AG10803 (cell line): ENCODE measurements around the gene TRDMT1.

Experiments used
- DNase-seq: peaks from one replicate; pipeline ENCODE4 v3.0.0; 2010; ENCODE audit warnings: low read depth
- H3K4me3 ChIP-seq: 2 replicates; pipeline ENCODE4 v1.5.1; 2011; ENCODE audit warnings: mild to moderate bottlenecking, low read length, control low read depth
- CTCF ChIP-seq: conservative IDR thresholded peaks from 2 replicates; pipeline ENCODE4 v1.5.1; 2011; ENCODE audit warnings: mild to moderate bottlenecking, low read length, control low read depth, inconsistent platforms

TRDMT1 gene

DNA sequence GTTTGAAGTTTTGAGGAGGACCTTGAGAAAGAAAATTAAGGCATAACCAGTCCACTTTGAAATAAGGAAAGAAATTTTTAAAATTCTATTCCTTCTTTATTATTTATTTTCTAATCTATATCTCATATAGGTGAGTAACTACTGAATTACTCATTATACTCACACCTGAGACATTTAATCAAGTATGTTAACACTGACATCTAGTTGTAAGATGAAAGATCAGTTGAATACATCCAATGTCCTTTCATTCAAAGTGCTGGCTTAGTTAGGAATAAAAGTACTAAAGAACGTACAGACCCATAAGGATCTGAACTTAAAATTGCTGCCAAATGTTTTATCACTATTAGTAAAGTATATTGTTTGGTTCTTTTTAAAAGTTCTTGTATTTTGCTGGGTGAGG lies 23.5 kb downstream of the TRDMT1 start:
- H3K4me3 ChIP-seq = no peak overlapping the region

DNA sequence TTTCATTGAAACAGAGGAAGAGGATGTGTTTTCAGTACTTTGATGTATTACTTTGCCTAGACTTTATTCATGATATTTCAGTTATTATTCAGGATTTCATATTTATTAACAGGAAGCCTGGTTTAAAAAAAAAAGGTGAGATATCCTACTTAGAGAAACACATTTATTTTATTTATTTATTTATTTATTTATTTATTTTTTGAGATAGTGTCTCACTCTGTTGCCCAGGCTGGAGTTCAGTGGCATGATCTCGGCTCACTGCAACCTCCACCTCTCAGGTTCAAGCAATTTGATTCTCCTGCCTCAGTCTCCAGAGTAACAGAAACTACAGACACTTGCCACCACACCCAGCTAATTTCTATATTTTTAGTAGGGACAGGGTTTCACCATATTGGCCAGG lies 24.5 kb downstream of the TRDMT1 start:
- no peak for DNase-seq
- no peak for TF ChIP-seq CTCF
- H3K4me3 ChIP-seq = no peak overlapping the region

More for the DNA sequence above, 23.5 kb downstream of the TRDMT1 start:
- no peak for TF ChIP-seq CTCF
- DNase-seq = no peak

DNA sequence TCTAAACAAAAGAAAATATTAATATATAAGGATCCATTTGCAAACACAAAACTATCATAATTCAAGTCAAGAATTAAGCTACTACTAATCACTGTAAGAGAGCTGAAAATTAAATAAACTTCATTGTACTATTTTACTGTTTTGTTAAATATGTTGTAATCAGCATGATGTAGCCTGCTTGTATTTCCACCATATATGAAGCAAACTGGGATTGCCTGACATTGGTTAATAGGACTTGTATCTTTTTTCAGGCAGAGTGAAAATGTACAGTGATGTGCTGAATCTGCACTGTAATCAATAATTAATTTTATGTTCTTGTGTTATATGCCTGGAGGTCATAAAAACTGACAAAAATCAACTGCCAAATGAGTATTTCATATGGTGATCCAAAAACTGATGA lies 25.4 kb downstream of the TRDMT1 start:
- no peak for DNase-seq
- no peak for TF ChIP-seq CTCF
- no peak overlapping the region for H3K4me3 ChIP-seq

DNA sequence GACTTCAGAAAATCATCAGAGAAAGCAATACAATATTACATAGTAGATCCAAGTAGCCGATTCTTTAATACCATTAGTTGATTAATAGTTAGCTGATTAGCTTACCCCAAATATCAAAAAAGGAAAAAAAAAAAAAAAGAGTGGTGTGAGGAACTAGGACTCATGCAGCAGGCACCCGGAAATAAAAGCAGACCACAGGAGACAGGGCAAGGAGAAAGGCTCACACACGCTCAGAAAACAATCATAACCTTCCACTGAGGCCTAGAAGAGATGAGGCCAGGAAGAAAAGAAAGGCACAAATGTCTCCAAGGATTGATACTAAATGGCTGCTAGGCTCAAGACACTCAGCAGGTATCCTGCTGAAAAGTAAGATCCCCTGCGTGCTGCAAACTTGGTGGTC lies 25.9 kb downstream of the TRDMT1 start:
- TF ChIP-seq CTCF = no peak
- peak overlapping the region; percentile 28; the same call in 1 of the 2 replicates for H3K4me3 ChIP-seq
- DNase-seq = peak; percentile 65

- no peak for TF ChIP-seq CTCF
- H3K4me3 ChIP-seq = no peak overlapping the region
- peak; percentile 28 for DNase-seq
Observed at GRCh38 chr10:17174626-17175025, 26.8 kb downstream of the TRDMT1 start.

DNA sequence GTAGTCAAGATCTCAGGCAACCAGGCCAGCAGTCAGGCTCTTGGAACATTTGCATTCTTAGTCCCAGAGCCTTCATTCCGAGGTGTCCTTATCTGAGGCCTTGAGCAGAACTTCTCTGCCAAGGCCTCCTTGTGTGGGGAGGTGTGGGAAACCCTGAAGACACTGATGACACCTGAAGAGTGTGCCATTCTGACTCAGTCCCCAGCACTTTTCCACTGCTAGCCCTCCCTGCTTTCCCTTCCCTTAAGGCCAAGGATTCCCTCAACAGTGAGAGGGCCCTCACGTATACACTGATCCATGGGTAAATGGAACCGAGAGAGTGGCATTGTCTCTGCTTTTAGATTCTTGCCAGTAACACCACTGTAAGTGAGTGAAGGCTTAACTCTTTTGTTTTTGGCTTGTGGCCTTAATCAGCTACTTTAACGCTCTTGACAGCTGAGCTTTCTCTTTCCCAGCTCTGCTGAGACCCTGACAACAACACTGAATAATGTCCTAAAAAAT lies 30.3 kb downstream of the TRDMT1 start:
- DNase-seq = no peak
- no peak for TF ChIP-seq CTCF
- no peak overlapping the region for H3K4me3 ChIP-seq

DNA sequence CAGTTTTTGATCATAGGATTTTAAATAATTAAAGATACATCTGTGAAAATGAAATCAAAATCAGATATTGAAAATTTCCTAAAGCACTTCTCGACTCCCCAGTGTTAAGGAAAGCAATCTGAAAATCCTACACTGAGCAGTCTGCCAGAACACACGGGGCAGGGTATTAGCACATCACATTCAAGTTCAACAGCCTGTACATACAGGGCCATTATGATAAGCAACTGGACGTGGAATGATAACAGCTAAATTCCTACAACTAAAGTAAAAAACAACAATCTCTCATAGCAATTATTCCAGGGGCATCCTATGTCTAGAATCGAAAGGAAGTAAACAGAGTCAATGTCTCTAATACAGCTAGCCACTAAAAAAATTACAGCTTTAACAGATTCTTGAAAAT lies 31.7 kb downstream of the TRDMT1 start:
- no peak overlapping the region for H3K4me3 ChIP-seq
- DNase-seq = no peak
- TF ChIP-seq CTCF = no peak
